Measurements from ENCODE around the gene TEX55.
"Not testable (repeated sequence)": the region's sequence is repeated elsewhere in the genome, so short reads cannot be mapped to it uniquely, and the experiment has no call there.

The TEX55 gene

GRCh38 chr3:119160361-119160760 lies 14.4 kb downstream of the TEX55 start:
- DNase-seq (ENCODE audit: low read depth in 1 of 2, low spot score in 1 of 2): no peak

DNA sequence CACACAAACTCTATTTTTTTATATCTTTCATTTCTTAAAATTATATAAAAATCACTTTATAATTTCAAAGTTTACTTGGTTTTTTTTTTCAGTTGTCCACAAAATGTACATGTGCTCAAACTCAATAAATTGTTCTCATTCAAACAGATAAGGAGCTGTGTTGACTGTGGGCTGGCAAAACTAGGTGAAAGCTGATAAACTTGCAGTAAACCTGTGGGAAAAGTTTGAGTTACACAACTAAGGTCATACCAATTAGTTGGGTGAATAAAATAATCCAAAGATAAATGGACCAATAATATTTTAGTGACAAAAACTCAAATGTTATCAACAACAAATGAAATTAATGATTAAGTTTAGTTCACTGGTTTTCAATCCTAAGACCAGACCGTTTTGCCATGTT lies 14.8 kb downstream of the TEX55 start:
- no peak for DNase-seq (ENCODE audit: low read depth in 1 of 2, low spot score in 1 of 2)

DNA sequence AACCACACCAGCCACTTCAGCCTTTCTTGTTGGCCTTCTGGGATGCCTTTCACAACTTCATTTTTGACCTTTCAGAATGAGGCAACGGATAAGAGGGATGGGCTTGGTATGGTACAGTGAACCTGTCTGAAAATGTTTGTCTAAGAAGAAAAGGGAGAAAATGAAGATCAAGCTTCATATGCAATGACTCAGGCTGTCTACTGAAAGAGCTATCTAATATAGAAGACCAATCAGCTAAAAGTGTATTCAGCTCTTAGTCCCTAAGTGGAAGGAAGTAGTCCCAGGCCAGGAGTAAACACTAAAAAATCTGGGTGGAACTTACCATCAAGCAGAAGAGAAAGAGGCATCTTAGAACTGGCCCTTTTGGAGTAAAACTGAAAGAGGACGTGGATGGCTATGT lies 15.3 kb downstream of the TEX55 start:
- no peak for DNase-seq (ENCODE audit: low read depth in 1 of 2, low spot score in 1 of 2)

DNA sequence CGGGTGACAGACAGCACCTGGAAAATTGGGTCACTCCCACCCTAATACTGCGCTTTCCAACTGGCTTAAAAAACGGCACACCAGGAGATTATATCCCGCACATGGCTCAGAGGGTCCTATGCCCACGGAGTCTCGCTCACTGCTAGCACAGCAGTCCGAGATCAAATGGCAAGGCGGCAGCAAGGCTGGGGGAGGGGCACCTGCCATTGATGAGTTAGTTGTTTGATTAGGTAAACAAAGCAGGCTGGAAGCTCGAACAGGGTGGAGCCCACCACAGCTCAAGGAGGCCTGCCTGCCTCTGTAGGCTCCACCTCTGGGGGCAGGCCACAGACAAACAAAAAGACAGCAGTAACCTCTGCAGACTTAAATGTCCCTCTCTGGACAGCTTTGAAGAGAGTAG lies 18.8 kb downstream of the TEX55 start:
- DNase-seq (ENCODE audit: low read depth in 1 of 2, low spot score in 1 of 2): not testable (repeated sequence)

DNA sequence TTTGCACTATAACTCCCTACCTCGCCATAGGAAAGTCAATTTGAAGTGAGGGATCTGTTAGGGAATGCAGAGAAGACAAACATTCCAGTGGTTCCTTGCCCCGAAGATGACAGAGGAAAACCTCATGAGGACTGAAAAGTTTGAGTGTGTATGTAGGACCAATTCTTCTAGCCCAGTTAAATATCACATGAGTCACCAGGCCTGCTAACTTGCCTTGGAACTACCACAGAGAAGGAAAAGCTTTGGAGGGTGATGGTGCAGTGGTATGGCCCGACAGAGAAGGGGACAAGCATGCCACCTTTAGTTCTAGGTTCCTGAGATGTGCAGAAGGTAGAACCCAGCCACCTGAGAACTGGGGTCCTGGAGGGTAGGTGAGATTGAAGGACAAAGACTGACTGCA lies 24.9 kb downstream of the TEX55 start:
- no peak for DNase-seq (ENCODE audit: low read depth in 1 of 2, low spot score in 1 of 2)

- DNase-seq (ENCODE audit: low read depth in 1 of 2, low spot score in 1 of 2): no peak
Observed at GRCh38 chr3:119173325-119173724, 27.4 kb downstream of the TEX55 start, which contains the start of gene UPK1B. Gene UPK1B (plus strand): TSS chr3:119173598. CDS start chr3:119186742, 13,144 bp downstream.

DNA sequence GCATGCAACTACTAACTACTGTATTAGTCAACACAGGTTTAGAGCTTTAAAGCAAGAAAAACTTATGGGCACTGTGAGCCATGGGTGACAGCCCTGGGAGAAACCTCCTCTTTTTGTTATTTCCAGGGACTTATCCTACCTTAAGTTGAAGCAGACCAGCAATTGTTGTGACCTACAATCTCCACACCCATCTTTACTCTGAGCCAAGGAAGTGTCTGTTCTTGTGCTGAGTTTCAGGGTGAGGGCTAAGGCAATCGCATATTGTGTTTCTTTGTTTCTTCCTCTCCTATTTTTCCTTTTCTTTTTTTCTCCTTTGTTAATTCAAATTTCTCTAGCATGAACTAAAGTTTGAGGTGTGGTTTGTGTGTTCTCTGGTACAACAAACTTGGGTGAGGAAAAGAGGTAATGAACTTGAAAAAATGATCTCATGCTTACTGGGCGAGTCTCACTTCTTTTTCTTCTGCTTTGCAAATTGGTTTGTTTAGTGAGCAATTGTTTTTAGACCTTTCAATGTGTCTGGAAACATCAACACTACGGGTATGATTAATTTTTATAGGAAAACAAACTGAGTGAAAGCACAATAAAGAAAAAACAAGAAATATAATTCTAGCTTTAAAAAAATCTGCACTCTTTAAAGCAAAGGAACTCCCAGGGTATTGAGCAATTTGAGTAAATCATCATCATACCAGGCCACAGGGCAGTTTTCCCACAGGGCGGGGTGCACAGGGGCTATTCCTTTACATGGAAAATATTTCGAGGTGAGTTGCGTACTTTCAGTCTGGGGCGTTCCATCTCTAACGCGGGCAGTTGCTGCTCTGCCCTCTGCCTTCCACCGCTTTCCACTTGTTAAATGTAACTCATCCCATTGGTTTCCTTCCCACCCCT lies 30.1 kb downstream of the TEX55 start:
- DNase-seq (ENCODE audit: low read depth in 1 of 2, low spot score in 1 of 2): no peak

GRCh38 chr3:119176778-119177177 lies 30.8 kb downstream of the TEX55 start:
- DNase-seq (ENCODE audit: low read depth in 1 of 2, low spot score in 1 of 2): no peak

DNA sequence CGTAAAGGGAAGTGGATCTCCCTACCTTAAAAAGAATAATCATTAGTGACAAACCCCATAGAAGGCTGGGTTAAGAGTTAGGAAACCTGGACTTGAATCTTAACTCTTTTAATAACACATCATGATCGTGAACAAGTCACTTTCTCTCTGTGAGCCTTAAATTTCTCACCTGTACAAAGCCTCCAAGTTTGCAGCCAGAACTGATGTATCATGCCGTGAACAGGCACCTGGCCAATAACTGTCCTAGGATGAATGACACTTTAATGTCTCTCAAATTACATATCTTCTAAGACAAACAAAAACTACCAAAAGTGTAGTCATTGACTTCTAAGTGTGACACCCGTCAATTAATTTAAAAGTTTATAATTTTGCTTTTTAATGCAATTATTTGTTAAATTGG lies 31.4 kb downstream of the TEX55 start:
- no peak for DNase-seq (ENCODE audit: low read depth in 1 of 2, low spot score in 1 of 2)

- DNase-seq (ENCODE audit: low read depth in 1 of 2, low spot score in 1 of 2): no peak
Observed at GRCh38 chr3:119181765-119182164, 35.8 kb downstream of the TEX55 start.

GRCh38 chr3:119184111-119184510 lies 38.1 kb downstream of the TEX55 start:
- no peak for DNase-seq (ENCODE audit: low read depth in 1 of 2, low spot score in 1 of 2)

DNA sequence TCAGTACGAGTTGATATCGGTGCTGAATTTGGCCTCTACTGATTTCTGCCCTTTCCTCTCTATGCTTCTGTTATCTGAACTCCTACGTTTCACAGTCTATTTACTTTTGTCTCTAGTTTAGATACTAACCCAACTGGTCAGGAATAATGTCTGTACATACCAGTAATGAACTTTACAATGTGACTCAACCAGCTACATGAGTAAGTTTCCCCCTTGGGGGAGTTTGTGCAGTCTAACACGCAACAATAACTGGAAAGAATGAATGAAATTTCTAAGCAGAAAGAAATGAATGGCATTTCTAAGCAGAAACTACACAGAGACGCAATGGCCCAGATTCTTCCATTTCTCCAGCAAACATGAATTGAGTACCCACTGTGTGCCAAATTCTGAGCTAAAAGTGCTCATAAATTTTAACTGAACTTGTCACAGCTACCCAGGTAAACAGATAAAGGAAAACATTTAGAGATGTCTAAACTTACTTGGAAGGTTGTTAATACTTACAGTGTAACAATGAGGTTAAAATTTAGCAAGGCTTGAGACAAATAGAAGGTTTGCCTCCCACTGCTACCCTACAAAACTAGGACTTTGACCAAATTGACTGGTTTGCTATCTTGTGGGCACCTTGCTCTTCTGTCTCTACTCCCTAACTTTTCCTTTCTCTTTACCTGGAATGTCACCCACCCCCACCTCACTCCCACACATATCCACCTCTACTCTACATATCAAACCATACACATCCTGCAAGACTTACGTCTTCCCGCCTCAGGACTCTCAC lies 39.0 kb downstream of the TEX55 start:
- DNase-seq (ENCODE audit: low read depth in 1 of 2, low spot score in 1 of 2): no peak

DNA sequence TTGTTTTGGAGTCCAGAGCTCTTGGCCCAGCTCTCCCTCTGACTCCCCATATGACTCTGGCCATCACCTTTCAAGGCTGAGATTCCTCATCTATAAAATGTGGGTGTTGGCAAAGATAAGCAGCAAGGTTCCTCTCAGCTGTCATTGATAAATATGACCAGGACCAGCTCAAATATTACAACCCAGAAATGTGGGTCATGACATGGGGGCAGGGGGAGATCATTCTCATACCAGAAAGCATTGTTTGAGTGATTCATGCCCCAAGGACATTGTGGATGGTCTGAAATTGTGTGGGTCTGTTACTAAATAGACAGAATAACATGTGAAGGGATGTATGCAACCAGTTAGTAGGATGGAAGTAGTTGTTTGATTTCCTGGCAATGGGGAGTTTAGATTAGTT lies 41.3 kb downstream of the TEX55 start:
- no peak for DNase-seq (ENCODE audit: low read depth in 1 of 2, low spot score in 1 of 2)

DNA sequence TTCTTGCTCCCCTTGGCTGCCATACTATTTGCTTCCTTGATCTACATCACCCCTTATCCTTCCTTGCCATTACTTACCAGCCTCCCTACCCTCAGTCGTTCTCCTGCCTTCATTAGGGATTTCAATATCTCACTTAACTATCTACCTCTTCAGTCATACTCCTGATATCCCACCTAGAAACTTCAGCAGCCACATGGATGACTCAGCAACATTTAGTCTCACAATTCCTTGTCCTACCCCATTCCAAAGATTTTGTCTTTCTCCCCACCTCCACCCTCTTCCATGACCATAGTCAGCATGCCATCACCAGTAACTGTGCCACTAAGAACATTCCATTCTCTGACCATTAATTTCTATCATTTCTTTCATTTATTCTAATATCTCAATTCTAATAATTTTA lies 45.8 kb downstream of the TEX55 start:
- no peak for DNase-seq (ENCODE audit: low read depth in 1 of 2, low spot score in 1 of 2)

- DNase-seq (ENCODE audit: low read depth in 1 of 2, low spot score in 1 of 2): no peak
Observed at GRCh38 chr3:119194237-119195150, 48.5 kb downstream of the TEX55 start.

DNA sequence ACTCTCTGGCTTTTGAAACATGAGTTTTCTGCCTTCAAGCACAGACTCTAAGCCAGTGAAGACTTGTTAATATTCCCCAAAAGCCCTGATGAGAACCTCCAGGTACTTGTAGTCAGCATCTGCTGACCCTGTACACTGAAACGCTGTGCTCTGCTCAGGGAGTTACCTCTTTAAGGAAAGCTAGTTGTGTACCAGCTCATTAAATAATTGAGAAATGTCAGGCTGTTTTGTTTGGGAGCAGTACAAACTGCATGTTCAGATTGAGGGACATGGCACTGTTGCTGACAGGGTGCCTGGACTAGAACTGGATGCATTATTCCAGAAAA lies 49.1 kb downstream of the TEX55 start:
- no peak for DNase-seq (ENCODE audit: low read depth in 1 of 2, low spot score in 1 of 2)

- DNase-seq (ENCODE audit: low read depth in 1 of 2, low spot score in 1 of 2): no peak
Observed at GRCh38 chr3:119195911-119196310, 49.9 kb downstream of the TEX55 start.
